Mesenchymal stem cell (in vitro differentiated cells and primary cell): ENCODE results near the gene RFTN1.

Experiments used
- DNase-seq: peaks from one replicate; pipeline ENCODE4 v3.0.0-alpha.2; 2013
- H2AFZ ChIP-seq: one replicate; pipeline ENCODE4 v1.6.1; 2013; ENCODE audit warnings: low read depth, mild to moderate bottlenecking, control low read depth, inconsistent platforms, low read length, moderate library complexity
- H2AK5ac ChIP-seq: 2 replicates; pipeline ENCODE4 v1.6.1; 2013; ENCODE audit warnings: low read length, moderate library complexity, mild to moderate bottlenecking, inconsistent platforms; ENCODE audit not compliant: severe bottlenecking
- H2BK120ac ChIP-seq: one replicate; pipeline ENCODE4 v1.6.1; 2013; ENCODE audit warnings: low read depth, mild to moderate bottlenecking, inconsistent platforms, low read length, moderate library complexity
- H2BK12ac ChIP-seq, 2 experiments: one replicate each; pipeline ENCODE4 v1.6.1; 2013; ENCODE audit warnings: inconsistent platforms in 2 of 2, low read length in 2 of 2, mild to moderate bottlenecking in 2 of 2, moderate library complexity in 2 of 2, control low read depth in 1 of 2
- H2BK15ac ChIP-seq: one replicate; pipeline ENCODE4 v1.6.1; 2013; ENCODE audit warnings: mild to moderate bottlenecking, low read depth, inconsistent platforms; ENCODE audit not compliant: poor library complexity, severe bottlenecking
- H2BK5ac ChIP-seq: 2 replicates; pipeline ENCODE4 v1.6.1; 2013; ENCODE audit warnings: low read depth, mild to moderate bottlenecking, low read length, control low read depth, inconsistent platforms; ENCODE audit not compliant: poor library complexity, severe bottlenecking
- H3K14ac ChIP-seq, 2 experiments: one replicate each; pipeline ENCODE4 v1.6.1; 2013; ENCODE audit warnings: inconsistent platforms in 2 of 2, low read length in 2 of 2, control low read depth in 1 of 2, mild to moderate bottlenecking in 1 of 2, moderate library complexity in 1 of 2
- H3K18ac ChIP-seq, 2 experiments: one replicate each; pipeline ENCODE4 v1.6.1; 2013; ENCODE audit warnings: inconsistent platforms in 2 of 2, low read length in 2 of 2, control low read depth in 1 of 2, low read depth in 1 of 2, mild to moderate bottlenecking in 1 of 2
- H3K23ac ChIP-seq, 2 experiments: one replicate each; pipeline ENCODE4 v1.6.1; 2013; ENCODE audit warnings: inconsistent platforms in 2 of 2, low read length in 2 of 2, mild to moderate bottlenecking in 2 of 2, moderate library complexity in 2 of 2, control low read depth in 1 of 2
- H3K27ac ChIP-seq: 2 replicates; pipeline ENCODE4 v1.5.1; 2013; ENCODE audit warnings: mild to moderate bottlenecking, moderate library complexity, low read length, control low read depth, inconsistent platforms; ENCODE audit not compliant: poor library complexity, severe bottlenecking
- H3K27me3 ChIP-seq, 2 experiments: 2 replicates each; pipeline versions ENCODE4 v1.6.1 to v1.7.0; 2013; ENCODE audit warnings: low read length in 2 of 2, mild to moderate bottlenecking in 2 of 2, moderate library complexity in 2 of 2, control low read depth in 1 of 2, inconsistent platforms in 1 of 2; ENCODE audit not compliant: control insufficient read depth in 1 of 2, insufficient read depth in 1 of 2
- H3K36me3 ChIP-seq, 2 experiments: 2 replicates each; pipeline versions ENCODE4 v1.6.1 to v1.7.0; 2013; ENCODE audit warnings: low read length in 2 of 2, control low read depth in 1 of 2, inconsistent platforms in 1 of 2, low read depth in 1 of 2, mild to moderate bottlenecking in 1 of 2; ENCODE audit not compliant: insufficient read depth in 2 of 2, control insufficient read depth in 1 of 2
- H3K4ac ChIP-seq, 2 experiments: one replicate each; pipeline ENCODE4 v1.6.1; 2013; ENCODE audit warnings: inconsistent platforms in 2 of 2, low read length in 2 of 2, mild to moderate bottlenecking in 2 of 2, moderate library complexity in 2 of 2, control low read depth in 1 of 2, low read depth in 1 of 2
- H3K4me1 ChIP-seq: 2 replicates; pipeline ENCODE4 v1.6.1; 2013; ENCODE audit warnings: low read depth, low read length, control low read depth; ENCODE audit not compliant: control insufficient read depth, insufficient read depth
- H3K4me2 ChIP-seq: 2 replicates; pipeline ENCODE4 v1.6.1; 2013; ENCODE audit warnings: low read length, mild to moderate bottlenecking, inconsistent platforms; ENCODE audit not compliant: poor library complexity, severe bottlenecking
- H3K4me3 ChIP-seq, 2 experiments: 2 replicates each; pipeline versions ENCODE4 v1.5.1 to v1.7.0; 2013; ENCODE audit warnings: low read length in 2 of 2, mild to moderate bottlenecking in 2 of 2, control low read depth in 1 of 2, low read depth in 1 of 2; ENCODE audit not compliant: insufficient read depth in 1 of 2
- H3K79me1 ChIP-seq: replicated peaks from 2 replicates; pipeline ENCODE4 v1.6.1; 2013; ENCODE audit warnings: mild to moderate bottlenecking, control low read depth, low read length, inconsistent platforms; ENCODE audit not compliant: poor library complexity, severe bottlenecking
- H3K9ac ChIP-seq: 2 replicates; pipeline ENCODE4 v1.7.0; 2013; ENCODE audit warnings: mild to moderate bottlenecking, low read length, moderate library complexity
- H3K9me3 ChIP-seq: 2 replicates; pipeline ENCODE4 v1.7.0; 2013; ENCODE audit warnings: mild to moderate bottlenecking, low read length; ENCODE audit not compliant: control insufficient read depth
- H4K8ac ChIP-seq: one replicate; pipeline ENCODE4 v1.6.1; 2013; ENCODE audit warnings: inconsistent platforms, mild to moderate bottlenecking, low read length, moderate library complexity
- H4K91ac ChIP-seq: one replicate; pipeline ENCODE4 v1.6.1; 2013; ENCODE audit warnings: mild to moderate bottlenecking, low read length, inconsistent platforms
- WGBS: methylation state at CpG from one replicate; pipeline ENCODE4 v1.1.7; 2013; ENCODE audit warnings: mixed read lengths; 5-methylcytosine and 5-hydroxymethylcytosine counted together

Gene RFTN1

DNA sequence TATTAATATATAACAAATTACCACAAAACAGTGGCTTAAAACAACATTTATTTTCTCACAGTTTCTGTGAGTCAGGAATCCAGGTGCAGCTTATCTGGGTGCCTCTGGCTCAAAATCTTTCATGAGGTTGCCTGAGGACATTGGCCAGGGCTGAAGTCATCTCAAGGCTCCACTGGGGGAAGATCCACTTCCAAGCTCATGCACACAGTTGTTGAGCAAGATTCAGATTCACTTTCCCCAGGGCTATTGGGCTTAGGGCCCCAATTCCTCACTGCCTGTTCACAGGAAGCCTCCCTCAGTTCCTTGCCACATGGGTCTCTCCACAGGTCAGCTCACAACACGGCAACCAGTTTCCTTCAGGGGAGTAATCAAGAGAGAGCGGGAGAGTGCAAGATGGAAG is 35.0 kb downstream of the RFTN1 start:
- no peak overlapping the region for H3K4me2 ChIP-seq
- no peak overlapping the region for H2BK15ac ChIP-seq

GRCh38 chr3:16477521-16477920 is 36.0 kb downstream of the RFTN1 start:
- Histone ChIP-seq H3K4ac (peak overlapping the region; percentile 37 to 61), H3K23ac (no peak overlapping the region), H2BK120ac (peak overlapping the region; percentile 92), H2BK12ac (peak overlapping the region; percentile 14 to 79), H2BK15ac (no peak overlapping the region), H3K18ac (peak overlapping the region; percentile 68 to 82), H3K14ac (no peak overlapping the region), H3K9me3 (no peaks in the 10 kb centered on the region), H3K9ac (peak overlapping the region; percentile 33), H2AFZ (no peak overlapping the region), H3K79me1 (peaks cover 21% of the 10 kb centered on the region), H3K4me3 (no peak overlapping the region), H4K8ac (no peak overlapping the region), H2BK5ac (peak overlapping the region; percentile 67), H2AK5ac (peak overlapping the region; percentile 83), H3K4me2 (no peak overlapping the region), H3K27me3 (no peaks in the 10 kb centered on the region), H4K91ac (no peak overlapping the region), H3K4me1 (peaks cover 33% of the 10 kb centered on the region), H3K27ac (peak overlapping the region; percentile 90), H3K36me3 (peaks cover 8 to 12% of the 10 kb centered on the region in 2 experiments)
- DNase-seq, result peak; percentile 73
- 15% methylated on average over 2 of the region's 3 CpGs for WGBS

More for the DNA sequence above, 35.0 kb downstream of the RFTN1 start:
- 96% methylated on average over 2 of the region's 2 CpGs for WGBS
- Histone ChIP-seq H3K4ac (peak overlapping the region; percentile 15 to 67), H3K23ac (no peak overlapping the region), H3K9ac (no peak overlapping the region), H3K36me3 (peaks cover 5 to 9% of the 10 kb centered on the region in 2 experiments), H2BK5ac (peak overlapping the region; percentile 1), H4K8ac (no peak overlapping the region), H3K4me1 (peaks cover 37% of the 10 kb centered on the region), H3K18ac (peak overlapping the region; percentile 37 to 77), H3K9me3 (no peaks in the 10 kb centered on the region), H2BK12ac (peak overlapping the region in 1 of 2 experiments; percentile 98), H2AK5ac (peak overlapping the region; percentile 67), H3K27ac (peak overlapping the region; percentile 57), H3K14ac (peak overlapping the region in 1 of 2 experiments; percentile 77), H3K4me3 (peak overlapping the region in 1 of 2 experiments; percentile 26), H2AFZ (no peak overlapping the region), H2BK120ac (no peak overlapping the region), H3K79me1 (peaks cover 15% of the 10 kb centered on the region), H4K91ac (no peak overlapping the region), H3K27me3 (no peaks in the 10 kb centered on the region)
- peak; percentile 82 for DNase-seq

DNA sequence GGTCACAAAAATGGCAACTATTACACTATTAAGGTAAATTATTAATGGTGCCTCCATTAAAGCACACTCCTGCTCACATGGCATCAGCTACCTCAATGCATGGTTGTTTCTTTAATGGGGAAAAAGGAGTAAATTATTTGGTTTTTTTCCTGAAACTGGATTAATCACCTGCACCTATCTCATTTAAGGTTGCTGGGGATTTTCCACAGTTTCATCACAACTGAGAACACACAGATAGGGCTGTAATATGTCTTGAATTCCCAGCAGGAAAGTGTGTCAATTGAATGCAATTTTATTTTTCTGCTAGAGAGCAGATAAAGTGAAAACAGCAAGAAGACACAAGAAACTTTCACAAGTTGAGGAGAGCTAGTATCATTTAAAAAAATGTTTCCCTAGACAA is 36.4 kb downstream of the RFTN1 start:
- no peak overlapping the region for H2AK5ac ChIP-seq
- H3K18ac ChIP-seq, result no peak overlapping the region
- H2BK12ac ChIP-seq, result no peak overlapping the region
- peak; percentile 81 for DNase-seq
- no peak overlapping the region for H3K14ac ChIP-seq
- no peak overlapping the region for H3K4me2 ChIP-seq
- H2AFZ ChIP-seq, result no peak overlapping the region
- no peak overlapping the region for H2BK15ac ChIP-seq
- no peak overlapping the region for H3K4ac ChIP-seq
- H4K8ac ChIP-seq, result no peak overlapping the region
- H2BK120ac ChIP-seq, result no peak overlapping the region
- H3K79me1 ChIP-seq, result peaks cover 26% of the 10 kb centered on the region
- H3K4me1 ChIP-seq, result peaks cover 32% of the 10 kb centered on the region
- H4K91ac ChIP-seq, result no peak overlapping the region
- no peaks in the 10 kb centered on the region for H3K27me3 ChIP-seq
- peaks cover 10 to 17% of the 10 kb centered on the region in 2 experiments for H3K36me3 ChIP-seq
- H2BK5ac ChIP-seq, result no peak overlapping the region
- H3K27ac ChIP-seq, result peak overlapping the region; percentile 90
- no peak overlapping the region for H3K23ac ChIP-seq
- H3K9me3 ChIP-seq, result no peaks in the 10 kb centered on the region
- peak overlapping the region; percentile 33 for H3K9ac ChIP-seq
- peak overlapping the region in 1 of 2 experiments; percentile 2 for H3K4me3 ChIP-seq

DNA sequence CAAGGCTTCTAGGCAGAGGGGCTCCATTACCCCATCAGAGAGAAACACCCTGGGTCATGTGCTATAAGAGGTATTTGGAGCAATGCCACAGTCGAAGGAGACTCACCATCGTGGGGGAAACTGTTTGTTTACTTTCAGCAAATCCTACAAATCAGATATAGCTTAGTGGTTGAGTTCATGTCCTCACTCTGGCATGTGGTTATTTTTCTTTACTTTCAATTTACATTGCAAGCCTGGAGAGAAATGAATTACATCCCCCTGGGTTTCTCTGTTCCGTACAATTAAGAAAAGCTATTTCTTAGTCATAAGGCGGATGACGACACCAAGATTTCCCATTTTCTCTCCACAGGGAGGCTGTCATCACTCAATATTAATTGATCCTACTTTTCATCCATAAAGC is 36.9 kb downstream of the RFTN1 start:
- Histone ChIP-seq H3K4me2 (no peak overlapping the region), H3K36me3 (peaks cover 10 to 21% of the 10 kb centered on the region in 2 experiments), H3K79me1 (peaks cover 28% of the 10 kb centered on the region), H4K8ac (no peak overlapping the region), H3K9ac (peak overlapping the region; percentile 33), H3K4me1 (peaks cover 28% of the 10 kb centered on the region), H3K4ac (peak overlapping the region; percentile 61 to 73), H2AK5ac (peak overlapping the region; percentile 79), H2BK120ac (peak overlapping the region; percentile 22), H3K9me3 (no peaks in the 10 kb centered on the region), H3K27ac (peak overlapping the region; percentile 90), H2BK5ac (no peak overlapping the region), H3K27me3 (no peaks in the 10 kb centered on the region), H3K4me3 (peak overlapping the region in 1 of 2 experiments; percentile 2), H3K18ac (peak overlapping the region; percentile 55 to 86), H2BK15ac (no peak overlapping the region), H3K23ac (no peak overlapping the region), H4K91ac (no peak overlapping the region), H2AFZ (no peak overlapping the region), H3K14ac (no peak overlapping the region), H2BK12ac (peak overlapping the region; percentile 59)
- DNase-seq, result peak; percentile 98
- WGBS, result 0% methylated on average over 3 of the region's 5 CpGs
